Measurements from ENCODE around the gene RBPMS2. TPM values are rescaled to one million over a fixed set of nuclear protein-coding genes. Genes with fewer than 3 reads are reported as not detected.

RBPMS2 gene
- total RNA-seq, 1 donor from 2014 or later: 19.7 TPM

- no peaks in the 10 kb centered on the region for H3K9me3 Mint-ChIP-seq
- H3K4me3 Mint-ChIP-seq: no peak overlapping the region
- DNase-seq (ENCODE audit: extremely low spot score, unreplicated experiment): no peak
- no peaks in the 10 kb centered on the region for H3K4me1 Mint-ChIP-seq (ENCODE audit: unreplicated experiment)
- TF ChIP-seq CTCF (conservative IDR thresholded peaks at IDR 0.05): no peak
- H3K36me3 Mint-ChIP-seq: no peaks in the 10 kb centered on the region
- H3K27ac Mint-ChIP-seq: no peak overlapping the region
- no peaks in the 10 kb centered on the region for H3K27me3 Mint-ChIP-seq
Observed at GRCh38 chr15:64713592-64713991, 61.8 kb downstream of the RBPMS2 start.

GRCh38 chr15:64712353-64712752 is 63.0 kb downstream of the RBPMS2 start:
- H3K4me3 Mint-ChIP-seq: no peak overlapping the region
- no peak for TF ChIP-seq CTCF (conservative IDR thresholded peaks at IDR 0.05)
- H3K27me3 Mint-ChIP-seq: no peaks in the 10 kb centered on the region
- H3K36me3 Mint-ChIP-seq: no peaks in the 10 kb centered on the region
- no peak overlapping the region for H3K27ac Mint-ChIP-seq
- H3K9me3 Mint-ChIP-seq: no peaks in the 10 kb centered on the region
- H3K4me1 Mint-ChIP-seq (ENCODE audit: unreplicated experiment): no peaks in the 10 kb centered on the region
- no peak for DNase-seq (ENCODE audit: extremely low spot score, unreplicated experiment)

GRCh38 chr15:64710676-64711428 is 64.5 kb downstream of the RBPMS2 start:
- H3K27me3 Mint-ChIP-seq: no peaks in the 10 kb centered on the region
- TF ChIP-seq CTCF (conservative IDR thresholded peaks at IDR 0.05): no peak
- H3K4me3 Mint-ChIP-seq: no peak overlapping the region
- no peaks in the 10 kb centered on the region for H3K9me3 Mint-ChIP-seq
- peaks cover 3% of the 10 kb centered on the region for H3K4me1 Mint-ChIP-seq (ENCODE audit: unreplicated experiment)
- no peak for DNase-seq (ENCODE audit: extremely low spot score, unreplicated experiment)
- H3K36me3 Mint-ChIP-seq: no peaks in the 10 kb centered on the region
- H3K27ac Mint-ChIP-seq: no peak overlapping the region

- H3K4me3 Mint-ChIP-seq: peak overlapping the region; percentile 11
- peaks cover 20% of the 10 kb centered on the region for H3K4me1 Mint-ChIP-seq (ENCODE audit: unreplicated experiment)
- H3K36me3 Mint-ChIP-seq: peaks cover 8% of the 10 kb centered on the region
- peak overlapping the region; percentile 24 for H3K27ac Mint-ChIP-seq
- no peak for TF ChIP-seq CTCF (conservative IDR thresholded peaks at IDR 0.05)
- no peaks in the 10 kb centered on the region for H3K27me3 Mint-ChIP-seq
- DNase-seq (ENCODE audit: extremely low spot score, unreplicated experiment): no peak
- no peaks in the 10 kb centered on the region for H3K9me3 Mint-ChIP-seq
Observed at GRCh38 chr15:64706011-64706911, 69.1 kb downstream of the RBPMS2 start.

GRCh38 chr15:64705006-64705405 is 70.4 kb downstream of the RBPMS2 start:
- Mint-ChIP-seq H3K4me3 (peak overlapping the region; percentile 27), H3K4me1 (ENCODE audit: unreplicated experiment) (peaks cover 32% of the 10 kb centered on the region), H3K9me3 (no peaks in the 10 kb centered on the region), H3K36me3 (peaks cover 15% of the 10 kb centered on the region), H3K27ac (peak overlapping the region; percentile 40), H3K27me3 (no peaks in the 10 kb centered on the region)
- DNase-seq (ENCODE audit: extremely low spot score, unreplicated experiment): no peak
- no peak for TF ChIP-seq CTCF (conservative IDR thresholded peaks at IDR 0.05)

Measured in type B pancreatic cell (in vitro differentiated cells).